CD4-positive, alpha-beta T cell treated with Interleukin-15 for 4 hours (primary cell): Measurements from ENCODE around the gene CHGA.

Experiments
- DNase-seq: peaks from one replicate; pipeline ENCODE4 v3.0.0-alpha.2; 2020; ENCODE audit warnings: low spot score

CHGA gene

DNA sequence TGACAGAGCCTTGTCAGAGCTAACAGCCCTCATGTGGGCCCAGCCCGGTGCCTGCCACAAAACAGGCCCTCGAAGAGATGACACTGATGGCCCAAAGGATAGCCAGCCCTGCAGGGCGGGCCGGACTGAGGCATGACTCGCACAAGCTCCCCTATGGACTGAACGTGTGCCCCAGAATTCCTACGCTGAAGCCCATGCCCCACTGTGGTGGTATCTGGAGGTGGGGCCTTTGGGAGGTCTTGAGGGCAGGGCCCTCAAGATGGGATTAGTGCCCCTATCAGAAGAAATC lies 38.6 kb downstream of the CHGA start:
- no peak for DNase-seq

DNA sequence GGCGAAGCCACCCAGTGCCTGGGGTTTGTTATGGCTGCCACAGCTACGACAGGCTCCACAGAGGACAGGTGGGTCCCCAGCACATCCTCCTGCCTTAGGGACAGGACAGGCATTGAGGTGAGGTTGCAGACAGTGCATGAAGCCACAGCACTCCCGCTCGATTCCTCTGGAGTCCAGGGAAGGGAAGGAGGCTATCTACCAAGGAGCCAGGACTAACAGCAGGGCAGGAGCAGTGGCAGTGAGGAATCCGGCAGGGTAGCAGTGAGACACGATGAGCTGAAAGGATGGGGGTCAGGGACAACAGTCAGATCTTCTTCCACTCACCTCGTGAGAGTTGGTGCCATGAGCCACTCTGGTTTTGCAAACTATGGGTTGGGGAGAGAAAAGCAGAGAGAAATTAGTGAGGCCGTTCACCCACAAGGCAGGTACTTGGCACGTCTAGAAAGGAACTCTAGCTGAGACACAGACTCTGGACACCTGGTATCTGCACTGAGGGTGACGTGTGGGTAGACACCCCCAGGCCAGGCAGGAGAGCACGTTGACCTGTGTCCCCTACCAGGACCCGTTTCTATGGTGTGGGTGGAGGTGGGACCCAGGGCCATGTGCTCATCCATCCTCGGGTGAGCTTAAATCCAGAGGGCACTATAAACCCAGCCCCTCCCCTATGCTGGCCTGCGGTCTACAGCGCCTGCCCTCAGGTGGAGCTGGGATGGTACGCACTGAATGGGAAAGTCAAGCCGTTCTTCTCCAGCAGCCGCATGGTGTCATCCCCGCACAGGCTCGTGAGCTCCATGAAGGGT lies 39.3 kb downstream of the CHGA start:
- DNase-seq: no peak

DNA sequence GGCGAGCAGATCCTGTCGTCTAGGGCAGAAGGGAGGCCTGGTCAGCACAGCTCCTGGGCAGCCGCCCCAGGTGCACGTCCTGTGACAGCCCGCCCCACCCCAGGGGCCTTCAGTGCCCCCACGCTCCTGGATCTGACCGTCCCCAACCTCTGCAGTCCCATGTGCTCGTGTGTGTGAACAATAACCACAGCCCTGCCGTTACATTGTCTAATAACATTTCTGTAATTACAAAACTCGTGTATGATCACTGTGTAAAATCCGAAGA lies 39.8 kb downstream of the CHGA start:
- no peak for DNase-seq

DNA sequence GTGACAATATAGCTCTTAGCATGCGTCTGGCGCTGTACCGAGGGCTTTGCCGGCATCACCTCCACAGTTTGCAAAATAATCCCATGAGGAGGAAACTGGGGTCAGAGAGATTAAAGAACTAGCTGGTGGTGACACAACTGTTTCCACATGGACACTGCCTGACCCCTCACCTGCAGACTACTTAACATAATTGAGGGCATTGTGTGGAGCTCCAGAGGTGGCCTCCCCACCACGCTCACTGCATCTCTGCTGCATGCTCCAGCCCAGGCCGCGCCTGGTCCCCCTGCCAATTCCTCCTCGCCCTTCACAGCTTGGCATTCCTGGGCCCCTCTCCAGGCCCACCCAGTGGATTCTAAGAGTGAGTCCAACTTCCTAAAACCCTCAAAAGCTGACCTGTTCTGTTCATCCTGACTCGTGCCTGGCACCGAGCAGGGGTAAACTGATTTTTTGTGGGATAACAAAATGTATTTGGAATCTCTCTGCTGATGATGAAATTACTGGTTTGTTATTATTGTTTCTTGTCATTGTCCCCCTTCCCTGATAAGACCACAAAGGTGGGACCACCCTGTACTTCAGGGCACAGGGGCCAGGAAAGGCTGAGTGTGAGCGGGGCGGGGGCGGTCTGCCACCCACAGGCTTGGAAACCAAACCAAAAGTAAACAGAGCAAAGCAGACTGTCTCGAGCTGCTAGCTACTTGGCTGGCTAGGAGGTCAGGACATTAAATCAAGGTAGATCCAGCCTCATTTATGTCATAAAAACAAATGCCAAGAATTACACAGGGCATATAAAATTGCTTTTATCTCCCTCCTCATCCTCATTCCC lies 40.6 kb downstream of the CHGA start:
- no peak for DNase-seq

DNA sequence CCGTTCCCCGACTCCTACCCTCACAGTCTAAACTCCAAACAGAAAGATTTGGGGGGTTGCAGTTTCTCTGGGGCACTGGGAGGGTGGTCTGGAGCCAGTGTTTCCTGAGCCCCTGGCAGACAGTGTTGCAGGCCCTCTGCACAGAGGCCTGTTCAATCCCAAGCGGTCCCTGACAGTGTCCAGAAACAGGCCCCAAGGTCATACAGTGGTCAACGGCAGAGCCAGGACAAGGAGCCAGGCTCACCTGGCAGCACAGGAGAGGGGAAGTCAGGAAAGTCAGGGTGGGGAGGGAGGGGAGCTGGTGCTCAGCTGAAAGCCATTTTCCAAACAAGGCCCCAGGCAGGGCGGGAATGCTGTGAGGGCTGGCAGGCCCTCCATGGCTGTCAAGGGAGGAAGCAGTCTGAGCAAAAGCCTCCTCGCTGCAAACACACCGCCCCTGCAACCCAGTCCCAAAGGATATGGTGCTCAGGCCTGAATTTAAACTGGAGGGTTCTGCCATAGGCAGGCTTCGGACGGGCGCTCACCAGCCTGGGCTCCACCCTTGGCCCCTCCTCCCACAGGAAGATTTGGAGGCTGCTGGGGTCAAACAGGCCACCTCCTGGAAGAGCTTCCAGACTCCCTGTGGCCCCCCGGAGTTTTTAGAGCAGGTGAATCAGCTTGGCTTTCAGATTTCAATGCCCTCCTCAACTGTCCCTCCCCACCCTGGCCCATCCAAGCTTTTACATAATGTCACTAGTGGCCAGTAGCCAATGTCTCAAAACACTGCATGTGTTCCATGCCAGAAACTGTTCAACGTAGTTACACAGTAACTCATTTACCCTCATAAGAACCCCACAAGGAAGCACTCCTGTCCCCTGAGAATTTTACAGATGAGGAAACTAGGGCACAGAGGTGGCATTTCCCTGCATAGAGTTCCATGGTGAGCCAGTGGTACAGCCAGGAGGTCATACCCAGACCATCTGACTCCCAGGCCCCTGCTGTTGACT lies 41.5 kb downstream of the CHGA start:
- DNase-seq: no peak

DNA sequence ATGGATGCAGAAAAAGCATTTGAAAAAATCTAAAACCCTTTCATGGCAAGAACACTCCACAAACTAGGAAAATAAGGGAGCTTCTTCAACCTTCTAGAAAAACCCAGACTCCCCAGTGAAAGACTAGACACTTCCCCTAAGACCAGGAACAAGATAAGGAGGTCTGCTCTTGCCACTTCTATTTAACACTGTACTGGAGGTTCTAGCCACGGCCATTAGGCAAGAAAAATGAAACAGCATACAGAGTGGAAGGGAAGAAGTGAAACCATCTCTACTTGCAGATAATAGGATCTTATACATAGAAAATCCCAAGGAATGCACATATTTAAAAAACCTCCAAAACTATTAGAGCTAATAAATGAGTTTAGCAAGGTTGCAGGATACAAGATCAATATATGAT lies 42.3 kb downstream of the CHGA start:
- DNase-seq: no peak

DNA sequence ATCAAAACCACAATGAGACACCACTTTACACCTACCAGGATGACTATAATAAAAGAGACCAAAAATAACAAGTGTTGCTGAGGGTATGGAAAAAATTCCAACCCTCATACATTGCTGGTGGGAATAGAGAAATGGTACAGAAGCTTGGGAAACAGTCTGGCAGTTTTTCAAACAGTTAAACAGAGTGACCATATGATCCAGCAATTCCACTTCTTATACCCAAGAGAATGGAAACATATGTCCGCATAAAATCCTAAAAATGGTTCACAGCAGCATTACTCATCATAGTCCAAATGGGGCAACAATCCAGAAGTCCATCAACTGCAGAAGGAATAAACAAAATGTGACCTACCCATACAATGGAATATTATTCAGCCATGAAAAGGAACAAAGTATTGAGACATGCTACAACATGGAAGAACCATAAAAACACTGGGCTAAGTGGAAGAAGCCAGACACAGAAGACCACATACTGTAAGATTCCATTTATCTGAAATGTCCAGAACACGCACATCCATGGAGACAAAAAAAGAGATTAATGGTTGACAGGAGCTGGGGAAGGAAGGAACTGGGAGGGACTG lies 44.5 kb downstream of the CHGA start:
- no peak for DNase-seq

DNA sequence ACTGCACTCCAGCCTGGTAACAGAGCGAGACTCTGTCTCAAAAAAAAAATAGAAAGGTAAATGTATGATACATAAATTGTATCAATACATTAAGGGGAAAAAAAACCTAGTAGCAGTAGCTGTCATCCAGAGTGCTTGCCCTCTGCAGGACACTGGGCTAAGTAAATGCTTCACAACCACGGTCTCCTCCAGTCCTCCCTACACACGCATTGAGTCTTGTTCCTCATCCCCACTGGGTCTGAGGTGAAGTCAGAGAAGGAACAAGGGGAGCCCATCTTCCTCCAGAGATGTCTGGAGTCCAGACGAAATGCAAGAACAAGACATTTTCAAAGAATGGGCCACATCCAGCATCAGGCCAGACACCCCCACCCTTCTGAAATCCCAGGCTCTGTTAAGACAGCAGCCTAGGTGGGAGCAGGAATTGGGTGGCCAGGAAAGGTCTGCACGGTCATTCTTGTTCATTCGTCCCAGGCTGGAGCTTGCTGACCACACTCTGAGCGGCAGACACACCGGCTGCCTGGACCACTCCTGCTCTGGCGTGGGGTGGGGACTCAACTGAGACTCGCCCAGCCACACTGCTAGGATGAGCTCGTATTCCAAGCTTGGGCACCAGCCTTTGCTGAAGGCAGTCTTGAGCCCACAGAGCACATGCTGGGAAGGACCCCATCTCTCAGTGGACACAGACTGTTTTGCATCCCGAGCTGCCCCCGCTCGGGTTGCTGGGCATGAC lies 45.5 kb downstream of the CHGA start:
- no peak for DNase-seq

DNA sequence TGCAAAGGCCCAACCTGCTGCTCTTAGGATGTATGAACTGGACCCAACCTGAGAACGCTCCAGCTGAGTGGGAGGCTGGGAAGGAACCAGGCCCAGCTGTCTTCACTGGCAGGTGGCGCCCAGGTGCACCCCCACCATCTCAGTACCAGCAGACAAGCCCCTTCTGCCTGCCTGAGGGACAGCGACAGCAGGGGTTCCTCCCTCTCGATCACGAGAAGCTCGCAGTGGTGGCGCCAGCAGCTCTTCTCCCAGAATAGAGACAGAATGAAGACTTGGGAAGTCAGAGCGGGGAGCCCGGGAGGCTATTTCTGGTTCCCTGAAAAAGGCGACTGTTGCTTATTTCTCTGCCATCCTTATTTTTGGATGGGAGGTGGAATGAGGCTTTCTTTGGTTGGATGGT lies 46.5 kb downstream of the CHGA start:
- DNase-seq: no peak

DNA sequence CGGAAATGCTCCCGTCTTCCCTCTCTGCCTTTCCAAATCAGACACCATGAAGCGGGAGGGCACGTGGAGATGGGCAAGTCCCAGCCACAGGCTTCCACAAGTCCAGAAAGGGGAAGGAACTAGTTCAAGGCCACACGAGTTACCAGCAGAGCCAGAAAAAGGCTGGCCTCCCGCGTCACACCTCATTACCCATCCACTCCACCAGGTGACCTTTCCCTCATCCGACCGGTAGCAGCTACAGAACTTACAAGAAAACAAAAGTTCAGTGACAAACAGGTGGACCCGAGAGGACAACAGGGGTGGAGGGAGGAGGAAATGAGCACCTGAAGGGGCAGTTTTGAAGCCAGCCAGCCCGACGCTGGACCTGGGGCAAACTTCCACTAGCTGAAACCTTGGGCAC lies 46.9 kb downstream of the CHGA start:
- no peak for DNase-seq

DNA sequence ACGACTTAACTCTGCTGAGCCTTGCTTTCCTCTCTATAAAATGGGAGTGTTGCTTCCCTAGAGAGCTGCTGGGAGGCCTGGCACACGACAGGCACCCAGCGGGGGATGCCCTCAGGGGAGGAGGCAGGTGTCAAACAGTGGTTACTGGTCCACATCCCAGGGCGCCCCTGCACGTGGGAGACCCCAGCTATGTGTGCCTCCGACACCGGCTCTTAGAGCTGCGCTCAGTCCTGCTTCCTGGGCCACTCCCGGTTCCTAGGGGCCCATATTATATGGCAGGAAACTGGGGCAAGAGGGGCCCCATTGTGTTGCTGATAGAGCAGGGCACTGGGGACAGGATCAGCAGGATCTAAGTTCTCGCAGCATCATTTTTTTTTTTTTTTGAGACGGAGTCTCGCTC lies 47.3 kb downstream of the CHGA start:
- no peak for DNase-seq

DNA sequence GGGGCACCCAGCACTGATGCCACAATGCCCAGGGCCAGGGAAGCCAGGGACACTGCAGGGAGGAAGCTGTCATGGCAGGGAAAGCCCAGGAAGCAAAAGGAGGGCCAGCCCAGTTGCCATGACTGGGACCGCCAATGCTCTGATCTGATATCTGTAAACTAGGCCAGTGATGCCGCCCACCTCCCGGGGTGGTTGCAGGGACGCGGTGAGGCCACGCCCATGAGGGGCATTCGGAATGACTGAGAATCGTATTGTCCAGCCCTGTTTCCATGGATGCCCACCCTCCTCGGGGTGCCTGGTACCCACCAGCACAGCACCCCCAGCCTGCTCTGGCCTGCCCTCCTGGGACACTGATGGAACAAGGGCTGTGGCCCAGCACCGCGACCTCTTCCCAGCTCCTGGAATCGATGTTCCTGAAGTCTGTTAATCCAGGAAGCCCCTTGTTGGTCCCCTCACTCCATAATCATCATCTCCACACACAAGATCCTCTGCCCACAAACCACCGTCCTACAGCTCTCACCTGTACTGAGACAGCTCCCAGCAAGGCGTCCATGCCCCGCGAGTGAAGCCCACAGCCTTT lies 48.7 kb downstream of the CHGA start:
- no peak for DNase-seq

DNA sequence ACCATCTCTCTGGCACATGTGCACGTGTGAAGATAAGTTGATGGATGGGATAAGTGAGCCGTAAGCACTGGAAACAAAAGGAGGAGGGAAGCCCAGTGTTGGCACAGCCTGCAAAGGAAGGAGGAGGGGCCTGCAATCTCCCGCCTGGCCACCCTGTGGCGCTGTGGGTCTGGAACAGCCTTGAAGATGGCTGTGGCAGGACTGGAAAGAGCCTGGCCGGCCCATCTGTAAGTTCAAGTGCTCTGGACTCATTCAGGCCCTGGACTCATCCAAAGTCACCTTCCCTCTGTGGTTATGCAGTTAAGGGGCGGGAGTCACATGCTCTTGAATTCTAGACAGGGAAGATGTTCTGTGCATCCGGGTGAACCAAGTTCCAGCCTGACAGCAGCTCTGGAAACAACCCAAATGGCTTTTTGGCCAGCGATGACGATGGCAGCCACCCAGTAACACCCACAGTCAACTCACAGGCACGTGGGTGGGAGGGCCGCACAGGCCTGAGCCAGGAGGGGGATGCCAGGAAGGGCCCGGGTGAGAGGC lies 50.4 kb downstream of the CHGA start:
- no peak for DNase-seq

DNA sequence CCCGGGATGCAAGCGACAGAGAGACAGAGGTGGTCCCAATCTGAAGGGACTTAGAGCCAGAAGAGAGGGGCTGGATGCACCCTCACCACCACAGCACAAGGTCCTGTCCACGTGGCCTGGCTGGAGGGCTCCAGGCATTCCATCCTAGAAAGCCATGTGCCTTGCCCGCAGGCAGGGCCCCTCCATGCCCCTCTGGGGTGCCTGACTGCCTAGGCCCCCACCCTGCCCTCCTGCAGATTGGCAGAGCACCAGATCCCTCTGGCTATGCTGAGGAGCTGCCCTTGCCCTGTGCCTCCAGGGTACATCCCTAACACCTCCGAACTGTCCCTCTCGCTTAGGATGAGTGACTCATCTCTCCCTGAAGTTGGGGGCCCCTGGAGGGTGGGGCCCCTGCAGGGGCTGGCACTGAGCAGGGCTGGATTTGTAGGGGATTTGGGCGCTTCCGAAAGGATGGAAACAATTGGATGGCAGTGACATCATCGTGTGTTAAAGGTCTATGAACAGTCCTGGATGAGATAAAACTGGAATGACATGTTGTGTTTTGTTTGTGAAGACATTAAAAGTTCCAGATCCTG lies 50.9 kb downstream of the CHGA start:
- no peak for DNase-seq

DNA sequence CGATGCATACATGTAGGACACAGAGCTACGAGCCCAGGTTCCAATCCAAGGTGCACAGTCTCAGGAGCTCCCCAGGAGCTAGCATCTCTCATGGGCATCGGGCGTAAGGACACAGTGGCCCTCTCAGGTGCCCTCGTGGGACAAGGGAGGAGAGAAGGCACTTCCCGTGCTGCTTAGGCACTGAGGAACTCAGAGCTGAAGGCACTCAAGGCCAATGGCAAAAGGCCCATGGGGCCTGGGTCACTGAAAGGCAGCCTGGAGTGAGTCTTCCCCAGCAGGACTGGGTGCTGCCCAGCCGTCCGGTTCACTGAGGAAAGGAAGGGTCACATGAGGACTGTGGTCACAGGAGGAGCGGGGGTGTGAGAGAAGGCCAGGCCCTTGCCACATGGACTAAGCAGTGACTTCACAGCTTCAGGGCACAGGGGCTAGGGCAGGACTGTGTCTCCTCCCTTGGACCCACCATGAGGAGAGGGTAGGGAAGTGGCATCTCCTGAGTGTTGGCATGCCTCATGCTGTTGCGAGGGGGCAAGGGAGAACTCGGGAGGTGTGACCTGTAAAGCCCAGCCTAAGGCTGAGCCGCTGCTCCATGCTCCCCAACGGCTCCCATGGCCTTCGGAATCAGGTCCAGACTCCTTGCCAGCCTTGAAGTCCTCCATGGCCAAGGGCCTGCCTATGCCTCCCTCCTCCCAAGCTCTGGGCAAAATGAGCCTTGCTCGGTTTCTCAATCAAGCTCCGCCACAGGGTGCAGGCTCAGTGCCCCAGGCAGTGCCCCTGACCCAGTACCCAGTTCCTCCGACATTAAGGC lies 51.8 kb downstream of the CHGA start:
- no peak for DNase-seq

DNA sequence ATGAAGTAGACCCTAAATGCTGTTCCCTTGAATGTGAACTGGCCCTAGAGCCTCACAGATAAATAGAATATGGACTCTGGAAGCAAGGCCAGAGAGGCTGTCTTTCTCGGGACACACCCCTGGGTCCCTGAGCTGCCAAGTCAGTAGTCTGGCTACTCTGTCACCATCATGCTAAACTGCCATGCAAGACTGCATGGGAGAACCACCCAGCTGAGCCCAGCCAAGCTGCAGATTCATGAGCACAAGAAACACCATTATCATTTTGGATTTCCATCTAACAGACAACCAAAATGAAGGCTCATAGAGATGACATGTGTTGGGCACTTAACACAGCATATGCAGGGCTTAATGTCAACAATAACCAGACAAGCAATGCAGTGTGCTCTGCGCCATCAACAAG lies 53.3 kb downstream of the CHGA start:
- no peak for DNase-seq

DNA sequence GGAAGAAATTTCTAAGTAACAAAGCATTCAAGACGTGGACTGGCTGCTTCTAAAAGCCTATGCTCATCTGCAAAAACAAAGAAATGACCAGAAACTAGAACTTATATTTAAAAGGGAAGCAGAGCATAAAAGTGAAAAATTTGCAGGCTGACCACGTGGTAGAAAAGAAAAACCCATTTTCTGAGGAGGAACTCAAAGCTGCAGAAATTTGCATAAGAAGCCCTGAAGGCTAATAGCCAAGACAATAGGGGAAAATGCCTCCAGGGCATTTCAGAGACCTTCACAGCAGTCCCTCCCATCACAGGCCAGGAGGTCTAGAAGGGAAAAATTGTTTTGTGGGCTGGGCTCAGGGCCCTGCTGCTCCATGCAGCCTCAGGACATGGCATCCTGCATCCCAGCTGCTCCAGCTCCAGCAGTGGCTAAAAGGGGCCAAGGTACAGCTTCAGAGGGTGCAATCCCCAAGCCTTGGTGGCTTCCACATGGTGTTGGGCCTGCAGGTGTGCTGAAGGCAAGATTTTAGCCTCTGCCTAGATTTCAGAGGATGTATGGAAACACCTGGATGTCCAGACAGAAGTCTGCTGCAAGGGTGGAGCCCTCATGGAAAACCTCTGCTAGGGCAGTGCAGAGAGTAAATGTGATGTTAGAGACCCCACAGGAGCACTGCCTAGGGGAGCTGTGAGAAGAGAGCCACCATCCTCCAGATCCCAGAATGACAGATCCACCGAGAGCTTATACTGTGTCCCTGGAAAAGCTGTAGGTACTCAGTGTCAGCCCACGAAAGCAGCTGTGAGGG lies 55.5 kb downstream of the CHGA start:
- DNase-seq: no peak

DNA sequence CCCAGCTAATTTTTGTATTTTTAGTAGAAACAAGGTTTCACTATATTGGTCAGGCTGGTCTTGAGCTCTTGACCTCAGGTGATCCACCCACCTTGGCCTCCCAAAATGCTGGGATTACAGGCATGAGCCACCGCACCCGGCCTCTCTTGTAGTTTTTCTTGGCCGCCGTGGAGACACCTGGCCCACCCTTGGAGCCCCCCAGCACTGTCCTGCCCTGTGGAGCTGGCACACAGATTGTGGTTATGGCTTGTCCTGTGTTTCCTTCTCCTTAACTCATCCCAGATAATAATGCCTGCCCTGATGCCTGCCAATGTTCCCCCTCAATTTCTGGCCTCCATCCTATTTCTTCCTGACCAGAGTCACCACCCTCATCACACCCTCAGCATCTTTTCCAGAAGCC lies 57.9 kb downstream of the CHGA start:
- no peak for DNase-seq

DNA sequence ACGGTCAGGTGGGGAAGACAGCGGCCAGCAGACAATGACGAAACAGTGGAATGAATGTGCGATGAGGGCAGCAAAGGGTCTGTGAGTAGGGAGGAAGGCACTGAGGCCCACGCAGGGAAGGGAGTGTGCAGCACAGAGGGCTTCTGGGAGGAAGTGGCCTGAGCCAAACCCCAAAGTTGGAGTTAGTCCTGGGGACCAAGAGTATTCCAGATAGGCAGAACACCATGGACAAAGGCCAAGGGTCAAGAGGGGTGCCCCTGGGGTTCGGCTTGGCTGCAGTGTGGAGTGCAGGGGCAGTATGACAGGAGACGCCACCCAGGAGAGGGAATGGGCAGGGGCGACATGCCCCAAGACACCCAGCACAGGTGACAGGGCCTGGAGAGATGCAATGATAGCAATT lies 58.8 kb downstream of the CHGA start:
- DNase-seq: no peak
